ENCODE results near the gene SENP7.

- TF ChIP-seq CTCF (IDR thresholded peaks at IDR 0.05): no peak
- TF ChIP-seq RCOR1 (IDR thresholded peaks at IDR 0.05; ENCODE audit: low read length): no peak
- TF ChIP-seq ELF1 (IDR thresholded peaks at IDR 0.05): no peak
- no peak for TF ChIP-seq MEF2A (IDR thresholded peaks at IDR 0.05; ENCODE audit: borderline replicate concordance, low read depth)
- TF ChIP-seq ZBTB33 (IDR thresholded peaks at IDR 0.05; ENCODE audit: borderline replicate concordance, low read depth): no peak
Observed at GRCh38 chr3:101542957-101543356, 29.9 kb upstream of the SENP7 start.

Measured in SK-N-SH (cell line).